GM12874 (cell line): ENCODE measurements around the gene FOXC1.

Experiments used
- CTCF ChIP-seq: IDR thresholded peaks from 2 replicates; pipeline ENCODE4 v1.5.1; 2011; ENCODE audit warnings: low read depth, mild to moderate bottlenecking, control low read depth, low read length, moderate library complexity; ENCODE audit not compliant: insufficient read depth

FOXC1 gene

GRCh38 chr6:1586256-1586655 is 23.5 kb upstream of the FOXC1 start:
- no peak for TF ChIP-seq CTCF

GRCh38 chr6:1586861-1587450 is 22.8 kb upstream of the FOXC1 start:
- no peak for TF ChIP-seq CTCF

- TF ChIP-seq CTCF: no peak
Measured at GRCh38 chr6:1587546-1587945, 22.2 kb upstream of the FOXC1 start.

- no peak for TF ChIP-seq CTCF
Measured at GRCh38 chr6:1587977-1588376, 21.7 kb upstream of the FOXC1 start.

- no peak for TF ChIP-seq CTCF
Measured at GRCh38 chr6:1589208-1589607, 20.5 kb upstream of the FOXC1 start.

- TF ChIP-seq CTCF: no peak
Measured at GRCh38 chr6:1590580-1590979, 19.1 kb upstream of the FOXC1 start.

- no peak for TF ChIP-seq CTCF
Measured at GRCh38 chr6:1591243-1591642, 18.5 kb upstream of the FOXC1 start.
